ENCODE results near the gene SLC49A3. TPM values are rescaled to one million over a fixed set of nuclear protein-coding genes. Genes with fewer than 3 reads are reported as not detected.

The SLC49A3 gene
- total RNA-seq, 1 experiment from 2014 or later = 6.9 TPM

- no peak overlapping the region for H3T11ph ChIP-seq (ENCODE audit: low read length)
- H2BK20ac ChIP-seq (ENCODE audit: low read depth, low read length, poor library complexity, severe bottlenecking) = no peak overlapping the region
- no peak overlapping the region for H3K27ac ChIP-seq (ENCODE audit: insufficient read length, low read depth, low read length)
- Mint-ChIP-seq H3K9me3 (no peaks in the 10 kb centered on the region; a peak in 1 of 5 replicates), H3K36me3 (ENCODE audit: insufficient read depth in 1 of 3, low read depth in 3 of 3) (no peaks in the 10 kb centered on the region; a peak in 3 of 7 replicates), H3K27ac (no peak overlapping the region), H3K4me1 (peaks cover 2 to 20% of the 10 kb centered on the region in 2 experiments), H3K4me3 (peak overlapping the region in 1 of 2 experiments; percentile 57; a peak in 1 of 5 replicates), H3K27me3 (ENCODE audit: low read depth) (peaks cover 13% of the 10 kb centered on the region)
- H3K4me1 ChIP-seq (ENCODE audit: insufficient read depth, low read length) = no peaks in the 10 kb centered on the region
- H4K91ac ChIP-seq (ENCODE audit: insufficient read length, low read depth, low read length) = no peak overlapping the region
- no peaks in the 10 kb centered on the region for H3K27me3 ChIP-seq (ENCODE audit: insufficient read depth, low read length)
- H3K4ac ChIP-seq (ENCODE audit: low read depth, low read length) = no peak overlapping the region
- H4K5ac ChIP-seq (ENCODE audit: insufficient read length, low read depth, low read length) = no peak overlapping the region
- no peak overlapping the region for H2BK5ac ChIP-seq (ENCODE audit: insufficient read length, low read length)
- H3K23me2 ChIP-seq (ENCODE audit: insufficient read length, low read depth, low read length, poor library complexity, severe bottlenecking) = peaks cover 5% of the 10 kb centered on the region
- no peaks in the 10 kb centered on the region for H3K79me1 ChIP-seq (ENCODE audit: insufficient read depth, low read depth, low read length, poor library complexity, severe bottlenecking)
- no peak overlapping the region for H3K18ac ChIP-seq (ENCODE audit: insufficient read length, low read depth, low read length)
- no peak overlapping the region for H2BK120ac ChIP-seq (ENCODE audit: low read depth, low read length, poor library complexity, severe bottlenecking)
- TF ChIP-seq, protein P1, sequence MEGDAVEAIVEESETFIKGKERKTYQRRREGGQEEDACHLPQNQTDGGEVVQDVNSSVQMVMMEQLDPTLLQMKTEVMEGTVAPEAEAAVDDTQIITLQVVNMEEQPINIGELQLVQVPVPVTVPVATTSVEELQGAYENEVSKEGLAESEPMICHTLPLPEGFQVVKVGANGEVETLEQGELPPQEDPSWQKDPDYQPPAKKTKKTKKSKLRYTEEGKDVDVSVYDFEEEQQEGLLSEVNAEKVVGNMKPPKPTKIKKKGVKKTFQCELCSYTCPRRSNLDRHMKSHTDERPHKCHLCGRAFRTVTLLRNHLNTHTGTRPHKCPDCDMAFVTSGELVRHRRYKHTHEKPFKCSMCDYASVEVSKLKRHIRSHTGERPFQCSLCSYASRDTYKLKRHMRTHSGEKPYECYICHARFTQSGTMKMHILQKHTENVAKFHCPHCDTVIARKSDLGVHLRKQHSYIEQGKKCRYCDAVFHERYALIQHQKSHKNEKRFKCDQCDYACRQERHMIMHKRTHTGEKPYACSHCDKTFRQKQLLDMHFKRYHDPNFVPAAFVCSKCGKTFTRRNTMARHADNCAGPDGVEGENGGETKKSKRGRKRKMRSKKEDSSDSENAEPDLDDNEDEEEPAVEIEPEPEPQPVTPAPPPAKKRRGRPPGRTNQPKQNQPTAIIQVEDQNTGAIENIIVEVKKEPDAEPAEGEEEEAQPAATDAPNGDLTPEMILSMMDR (conservative IDR thresholded peaks at IDR 0.05) = no peak
- no peak overlapping the region for H2AK5ac ChIP-seq (ENCODE audit: insufficient read length, low read length)
- H2BK15ac ChIP-seq (ENCODE audit: low read depth, low read length) = no peak overlapping the region
- no peaks in the 10 kb centered on the region for H3K9me3 ChIP-seq (ENCODE audit: control insufficient read depth, low read depth, low read length)
- no peaks in the 10 kb centered on the region for H4K20me1 ChIP-seq (ENCODE audit: control insufficient read depth, insufficient read depth, insufficient read length)
- H3K56ac ChIP-seq (ENCODE audit: insufficient read length, low read depth, low read length) = no peak overlapping the region
- H2AFZ ChIP-seq (ENCODE audit: low read length) = no peak overlapping the region
- no peak overlapping the region for H2BK12ac ChIP-seq (ENCODE audit: insufficient read length, low read depth, low read length)
- no peaks in the 10 kb centered on the region for H3K79me2 ChIP-seq (ENCODE audit: insufficient read depth, low read length)
- WGBS (ENCODE audit: extremely low coverage, insufficient read length, low lambda C conversion rate) = no CpG with 5 or more reads among the region's 58 CpGs
- no peak overlapping the region for H3K14ac ChIP-seq (ENCODE audit: insufficient read depth, low read length)
- DNase-seq = peak; percentile 70
- H3K4me2 ChIP-seq (ENCODE audit: insufficient read depth, insufficient read length, low read length) = no peak overlapping the region
- no peak overlapping the region for H3K23ac ChIP-seq (ENCODE audit: insufficient read length, low read depth, low read length)
- no peak overlapping the region for H3K9ac ChIP-seq (ENCODE audit: extremely low read depth, insufficient read length, low read length)
- no peak overlapping the region for H4K8ac ChIP-seq (replicated peaks; ENCODE audit: insufficient read length, low read depth, low read length)
Measured at GRCh38 chr4:681736-682451, 7.1 kb downstream of the SLC49A3 start.
